Ureter (tissue), 1 donor: ENCODE measurements around the gene DOCK7. TPM values are rescaled to one million over a fixed set of nuclear protein-coding genes. Genes with fewer than 3 reads are reported as not detected.
"Not testable (repeated sequence)": the region's sequence is repeated elsewhere in the genome, so short reads cannot be mapped to it uniquely, and the experiment has no call there.

Experiments used
- DNase-seq: peaks from one replicate; pipeline ENCODE4 v3.0.0-alpha.2; 2020; ENCODE audit warnings: low spot score
- total RNA-seq: library from RNA; stranded (reverse); gene quantifications from one replicate; pipeline ENCODE4 v1.2.4, GENCODE V29; 2023
- donor health status: DM: yes; HTN: yes; CAD: no.

Gene DOCK7
- total RNA-seq: 61.4 TPM

- peak; percentile 69 for DNase-seq
These were observed at the start of gene DOCK7 for GRCh38 chr1:62687903-62688686. TSS of gene DOCK7 (minus strand) at chr1:62688386. CDS start at chr1:62688264, 122 bp downstream.

- DNase-seq: no peak
These were observed 47.4 kb upstream of the DOCK7 start for GRCh38 chr1:62735491-62736171.

- DNase-seq: no peak
These were observed 44.1 kb upstream of the DOCK7 start for GRCh38 chr1:62732331-62732730.

GRCh38 chr1:62728963-62729362, 40.8 kb upstream of the DOCK7 start:
- DNase-seq: no peak

GRCh38 chr1:62727656-62728407, 39.6 kb upstream of the DOCK7 start:
- DNase-seq: no peak

GRCh38 chr1:62726011-62726442, 37.8 kb upstream of the DOCK7 start:
- no peak for DNase-seq

GRCh38 chr1:62725255-62725654, 37.1 kb upstream of the DOCK7 start:
- no peak for DNase-seq

- no peak for DNase-seq
These were observed 36.2 kb upstream of the DOCK7 start for GRCh38 chr1:62724430-62724829.

GRCh38 chr1:62723883-62724282, 35.7 kb upstream of the DOCK7 start:
- DNase-seq: no peak

- no peak for DNase-seq
These were observed 34.6 kb upstream of the DOCK7 start for GRCh38 chr1:62722796-62723195.

- no peak for DNase-seq
These were observed 32.9 kb upstream of the DOCK7 start for GRCh38 chr1:62720946-62721554.

GRCh38 chr1:62718400-62718799, 30.2 kb upstream of the DOCK7 start:
- DNase-seq: not testable (repeated sequence)

GRCh38 chr1:62717483-62717882, 29.3 kb upstream of the DOCK7 start:
- DNase-seq: no peak

- no peak for DNase-seq
These were observed 28.2 kb upstream of the DOCK7 start for GRCh38 chr1:62716397-62716796.

- DNase-seq: no peak
These were observed 24.4 kb upstream of the DOCK7 start for GRCh38 chr1:62712336-62713243.

GRCh38 chr1:62707744-62708120, 19.5 kb upstream of the DOCK7 start:
- DNase-seq: no peak

GRCh38 chr1:62706985-62707743, 19.0 kb upstream of the DOCK7 start:
- no peak for DNase-seq

- not testable (repeated sequence) for DNase-seq
These were observed 10.0 kb upstream of the DOCK7 start for GRCh38 chr1:62698161-62698560.

GRCh38 chr1:62694479-62694878, 6.3 kb upstream of the DOCK7 start:
- not testable (repeated sequence) for DNase-seq

GRCh38 chr1:62693123-62693522, 4.9 kb upstream of the DOCK7 start:
- no peak for DNase-seq
